GM19099 (cell line): Measurements from ENCODE around the gene TBC1D17.

Experiments
- POLR2A ChIP-seq: IDR thresholded peaks from 3 replicates; pipeline ENCODE4 v1.6.1; 2011; ENCODE audit warnings: low read depth; ENCODE audit not compliant: insufficient read length; ENCODE audit errors: extremely low read depth

TBC1D17 gene

DNA sequence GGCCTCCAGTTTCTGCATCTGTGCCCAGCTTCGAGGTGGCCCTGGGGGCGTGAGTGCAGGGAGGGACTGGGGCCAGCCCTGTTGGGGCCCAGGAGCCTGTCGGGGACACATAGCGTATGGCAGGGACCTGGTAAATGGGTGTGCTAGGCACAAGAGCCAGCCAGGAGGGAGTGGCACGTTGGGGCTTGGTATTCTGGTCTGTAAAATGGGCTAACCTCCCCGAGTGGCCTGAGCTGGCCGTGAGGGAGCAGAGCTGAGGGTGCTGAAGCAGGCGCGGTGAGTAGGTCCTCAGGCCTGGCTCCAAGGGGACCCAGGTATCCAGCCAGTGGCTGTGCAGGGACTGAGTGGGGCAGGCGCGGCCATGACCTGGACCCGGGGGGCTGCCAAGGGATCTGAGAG, 22.2 kb upstream of the TBC1D17 start:
- no peak for TF ChIP-seq POLR2A

DNA sequence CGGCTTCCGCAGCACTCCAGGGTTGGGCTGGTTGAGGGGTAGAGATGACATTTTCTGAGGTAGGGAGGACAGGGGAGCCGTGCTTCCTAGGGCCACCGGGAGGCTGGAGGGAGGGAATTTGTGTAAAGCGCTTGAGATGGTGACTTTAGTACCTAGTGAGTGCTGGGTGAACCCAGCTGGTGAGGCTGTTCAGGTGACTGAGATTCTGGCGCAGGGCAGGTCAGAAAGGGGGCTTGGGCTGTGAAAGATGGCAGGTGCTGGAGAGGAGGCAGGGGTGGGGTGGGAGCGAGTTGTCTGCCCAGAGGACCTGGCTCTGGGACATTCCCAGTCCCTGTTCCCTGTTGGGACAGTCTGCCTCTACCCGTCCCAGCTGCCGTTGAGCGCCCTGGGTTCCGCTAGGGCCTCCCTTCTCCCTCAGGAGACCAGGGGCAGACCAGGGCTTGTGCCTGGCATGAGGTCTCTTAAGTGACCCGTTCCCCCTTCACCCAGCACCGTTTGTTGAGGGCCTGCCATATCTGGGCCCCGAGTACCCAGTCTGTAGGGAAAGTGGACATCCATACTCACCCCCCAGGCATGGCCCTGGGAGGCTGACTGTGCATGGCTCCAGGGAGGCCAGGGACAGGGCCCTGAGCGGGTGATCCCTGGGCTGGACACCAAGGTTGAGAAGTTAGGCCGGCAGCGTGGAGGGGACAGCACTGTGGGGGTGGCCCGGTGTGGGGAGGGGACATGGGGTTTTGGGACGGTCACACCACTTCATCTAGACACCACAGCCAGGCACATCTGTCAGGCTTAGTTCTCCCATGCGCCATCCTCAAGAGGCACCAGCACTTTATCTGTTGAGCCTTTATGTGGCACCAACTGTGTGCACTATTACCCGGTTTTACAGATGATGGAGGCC, 21.6 kb upstream of the TBC1D17 start:
- no peak for TF ChIP-seq POLR2A

DNA sequence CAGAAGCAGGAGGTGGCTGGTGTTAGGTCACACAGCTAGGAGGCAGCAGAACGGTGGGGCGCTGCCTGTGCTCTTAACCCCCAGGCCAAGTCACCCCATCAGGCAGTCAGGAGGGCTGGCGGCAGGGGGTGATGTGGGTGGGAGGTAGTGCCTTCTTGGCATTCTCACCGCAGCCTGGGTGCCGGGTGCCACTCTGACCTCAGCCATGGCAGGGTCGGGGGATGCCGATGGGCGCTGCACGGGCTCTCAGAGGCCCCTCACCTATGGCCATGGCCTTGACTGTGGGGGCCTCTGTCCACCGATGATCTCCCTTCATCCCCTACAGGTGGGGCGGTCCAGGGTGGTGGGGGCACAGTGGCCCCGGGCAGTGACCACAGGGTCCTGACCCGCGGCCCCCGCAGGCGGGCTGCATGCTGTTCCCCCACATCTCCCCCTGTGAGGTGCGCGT, 20.9 kb upstream of the TBC1D17 start:
- TF ChIP-seq POLR2A = no peak

GRCh38 chr19:49857061-49857837, 20.3 kb upstream of the TBC1D17 start:
- no peak for TF ChIP-seq POLR2A

DNA sequence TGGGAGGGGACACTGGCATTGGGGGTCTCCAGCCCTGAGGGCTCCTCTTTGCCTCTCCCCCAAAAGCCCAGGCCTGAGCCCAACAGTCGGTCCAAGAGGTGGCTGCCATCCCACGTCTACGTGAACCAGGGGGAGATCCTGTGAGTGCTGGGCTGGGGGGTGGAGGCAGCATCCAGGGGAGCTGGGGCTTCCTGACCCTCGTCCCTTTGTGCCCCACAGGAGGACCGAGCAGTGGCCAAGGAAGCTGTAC, 19.7 kb upstream of the TBC1D17 start:
- no peak for TF ChIP-seq POLR2A

- TF ChIP-seq POLR2A = peak; percentile 18
Observed at GRCh38 chr19:49858088-49858985, 19.2 kb upstream of the TBC1D17 start.

DNA sequence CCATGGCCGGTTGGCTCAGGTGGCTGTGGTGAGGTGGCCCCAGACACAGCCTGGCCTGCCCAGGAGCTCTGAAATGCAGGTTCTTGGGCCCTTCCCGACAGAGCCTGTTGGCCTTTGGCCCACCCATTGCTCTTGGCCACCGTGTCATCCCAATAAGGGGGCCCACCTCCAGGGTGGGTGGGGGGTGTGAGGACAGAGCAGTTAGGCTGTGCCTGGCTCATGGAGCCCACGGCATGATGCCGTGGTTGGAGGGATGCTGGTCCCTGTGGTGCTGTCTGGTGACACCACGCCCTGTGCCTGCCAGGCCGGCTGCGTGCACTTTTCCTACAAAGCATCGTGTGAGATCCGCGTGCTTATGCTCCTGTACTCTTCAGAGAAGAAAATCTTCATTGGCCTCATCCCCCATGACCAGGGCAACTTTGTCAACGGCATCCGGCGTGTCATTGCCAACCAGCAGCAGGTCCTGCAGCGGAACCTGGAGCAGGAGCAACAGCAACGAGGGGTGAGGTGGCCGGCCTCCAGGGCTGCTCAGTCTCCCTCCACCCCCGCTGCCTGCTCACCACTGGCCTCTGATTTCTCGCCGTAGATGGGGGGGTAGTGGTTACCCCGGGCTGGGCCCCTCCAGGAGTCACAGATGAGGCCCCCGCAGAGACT, 17.7 kb upstream of the TBC1D17 start:
- no peak for TF ChIP-seq POLR2A

- TF ChIP-seq POLR2A = no peak
Observed at GRCh38 chr19:49860336-49861102, 17.0 kb upstream of the TBC1D17 start.

DNA sequence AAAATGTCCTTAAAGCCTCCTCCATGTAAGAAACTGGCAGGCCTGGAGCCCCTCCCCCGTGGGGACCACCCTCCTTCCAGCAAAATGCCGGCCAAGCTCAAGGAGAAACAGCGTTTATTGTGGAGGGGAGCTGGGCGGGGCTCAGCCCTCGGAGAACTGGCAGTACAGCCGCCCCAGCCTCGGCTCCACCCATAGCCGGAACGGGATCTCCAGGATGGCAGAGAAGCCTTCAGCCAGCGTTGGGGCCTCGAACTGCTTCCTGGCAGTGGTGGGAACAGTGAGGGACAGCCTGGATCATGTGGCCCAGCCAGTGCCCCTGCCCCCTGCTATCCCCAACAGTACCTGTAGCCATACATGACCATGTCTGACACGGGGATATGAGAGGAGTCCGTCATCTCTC, 16.4 kb upstream of the TBC1D17 start:
- TF ChIP-seq POLR2A = no peak

GRCh38 chr19:49861541-49862378, 15.7 kb upstream of the TBC1D17 start:
- TF ChIP-seq POLR2A = no peak

DNA sequence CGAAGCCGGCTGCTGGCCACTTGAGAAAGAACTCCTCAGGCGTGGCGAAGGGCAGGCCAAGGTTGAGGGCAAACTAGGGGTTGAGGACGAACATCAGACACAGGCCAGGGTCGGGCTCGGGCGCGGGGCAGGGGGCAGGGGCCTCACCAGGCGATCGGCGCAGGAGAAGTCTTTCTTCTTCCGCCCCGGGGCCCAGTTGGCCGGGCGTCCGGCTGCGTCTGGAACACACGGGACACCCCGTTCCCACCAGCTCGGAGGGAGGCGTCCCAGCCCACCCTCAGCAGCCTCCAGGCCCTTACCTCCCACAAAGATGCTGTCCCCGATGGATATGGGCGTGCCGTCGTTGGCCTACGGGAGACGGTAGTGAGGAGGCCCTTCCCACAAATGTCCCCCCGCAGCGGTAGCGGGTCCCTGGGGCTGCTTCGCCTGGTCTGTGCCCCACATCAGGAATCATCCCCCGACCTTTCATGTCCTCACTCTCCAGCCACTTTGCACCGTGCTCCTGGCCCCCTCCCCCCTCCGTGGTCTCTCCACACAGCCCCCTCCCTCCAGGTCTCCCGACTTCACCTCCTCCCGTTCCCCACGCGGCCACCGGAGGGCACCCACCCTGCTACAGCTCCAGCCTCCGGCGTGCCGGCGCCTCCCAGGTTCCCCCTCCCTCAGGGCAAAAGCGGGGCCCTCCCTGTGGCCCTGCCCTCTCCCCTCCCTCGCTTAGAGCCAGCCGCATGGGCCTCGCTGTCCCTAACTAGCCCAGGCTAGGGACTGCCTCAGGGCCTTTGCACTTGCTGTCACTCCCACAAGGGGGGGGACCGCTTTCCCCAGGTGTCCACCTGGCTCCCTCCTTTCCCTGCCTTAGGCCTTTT, 14.9 kb upstream of the TBC1D17 start:
- TF ChIP-seq POLR2A = no peak

GRCh38 chr19:49863254-49863934, 14.1 kb upstream of the TBC1D17 start:
- no peak for TF ChIP-seq POLR2A
